CD1c-positive myeloid dendritic cell (primary cell): Measurements from ENCODE around the gene CAND2.
A peak's percentile ranks its signal among the peaks of the same experiment; 100 is the strongest.

ENCODE experiments used
- DNase-seq: peaks from one replicate; pipeline ENCODE4 v3.0.0-alpha.2; 2016; ENCODE audit errors: extremely low spot score

Gene CAND2

GRCh38 chr3:12796171-12797123 lies at the start of gene CAND2:
Gene CAND2, plus strand, starts transcription at chr3:12796680. Its CDS starts 41 bp downstream, at chr3:12796721.
- DNase-seq = peak; percentile 23

- DNase-seq = no peak
These were observed 48.0 kb upstream of the CAND2 start for GRCh38 chr3:12748477-12748876.

GRCh38 chr3:12750223-12750622 lies 46.3 kb upstream of the CAND2 start:
- DNase-seq = no peak

- DNase-seq = no peak
These were observed 45.8 kb upstream of the CAND2 start for GRCh38 chr3:12750658-12751071.

GRCh38 chr3:12751571-12751970 lies 44.9 kb upstream of the CAND2 start:
- DNase-seq = no peak

- DNase-seq = no peak
These were observed 44.4 kb upstream of the CAND2 start for GRCh38 chr3:12752102-12752501.

- no peak for DNase-seq
These were observed 43.7 kb upstream of the CAND2 start for GRCh38 chr3:12752809-12753208.

- no peak for DNase-seq
These were observed 43.0 kb upstream of the CAND2 start for GRCh38 chr3:12753275-12754028.

- DNase-seq = no peak
These were observed 42.2 kb upstream of the CAND2 start for GRCh38 chr3:12754313-12754712.

GRCh38 chr3:12755754-12756153 lies 40.7 kb upstream of the CAND2 start:
- no peak for DNase-seq

- no peak for DNase-seq
These were observed 40.3 kb upstream of the CAND2 start for GRCh38 chr3:12756175-12756574.

GRCh38 chr3:12756635-12757034 lies 39.8 kb upstream of the CAND2 start:
- DNase-seq = no peak

- no peak for DNase-seq
These were observed 38.3 kb upstream of the CAND2 start for GRCh38 chr3:12758025-12758781.

GRCh38 chr3:12759097-12759679 lies 37.3 kb upstream of the CAND2 start, which contains the start of gene TMEM40:
Gene TMEM40, minus strand, starts transcription at chr3:12759259. Its CDS starts 9,427 bp downstream, at chr3:12749832.
- DNase-seq = no peak

GRCh38 chr3:12759693-12760565 lies 36.6 kb upstream of the CAND2 start:
- DNase-seq = no peak

- no peak for DNase-seq
These were observed 32.2 kb upstream of the CAND2 start for GRCh38 chr3:12764171-12764776.

GRCh38 chr3:12766541-12766940 lies 29.9 kb upstream of the CAND2 start:
- DNase-seq = no peak

- no peak for DNase-seq
These were observed 27.6 kb upstream of the CAND2 start for GRCh38 chr3:12768579-12769527.

GRCh38 chr3:12769761-12770160 lies 26.7 kb upstream of the CAND2 start:
- no peak for DNase-seq
